Measurements from ENCODE around the gene RHOG. TPM values are rescaled to one million over a fixed set of nuclear protein-coding genes. Genes with fewer than 3 reads are reported as not detected.
A peak's percentile ranks its signal among the peaks of the same experiment; 100 is the strongest.

The RHOG gene
- total and polyA plus RNA-seq, 9 of the 15 experiments (the other 6 are each of a cell fraction or from before 2014, with no cell fraction given): 22.6 to 162 (median 80.3) TPM

- TF ChIP-seq ZNF518B (CRISPR knock-in tag; IDR thresholded peaks at IDR 0.05): no peak
- no peak for TF ChIP-seq ZNF282 (CRISPR knock-in tag; IDR thresholded peaks at IDR 0.05)
- no peak for TF ChIP-seq CHD7 (IDR thresholded peaks at IDR 0.05; ENCODE audit: low read depth, low read length)
- TF ChIP-seq ZBTB26 (CRISPR knock-in tag; IDR thresholded peaks at IDR 0.05): no peak
- TF ChIP-seq HMBOX1 (IDR thresholded peaks at IDR 0.05): no peak
- TF ChIP-seq ZNF589 (CRISPR knock-in tag; IDR thresholded peaks at IDR 0.05; ENCODE audit: low read depth): no peak
- TF ChIP-seq ZNF445 (CRISPR knock-in tag; IDR thresholded peaks at IDR 0.05; ENCODE audit: low read depth): no peak
- TF ChIP-seq RBBP5 (IDR thresholded peaks at IDR 0.05; ENCODE audit: borderline replicate concordance, insufficient read depth, low read length, poor library complexity, severe bottlenecking): peak; percentile 54
- no peak for TF ChIP-seq RUNX1 (IDR thresholded peaks at IDR 0.05; ENCODE audit: low read depth)
Measured at GRCh38 chr11:3854977-3855807, 14.4 kb upstream of the RHOG start, which contains the start of gene STIM1 (continued).

All from K562 (cell line).